Activated T-helper 17 cell treated with anti-CD3 and anti-CD28 coated beads, Interleukin-2, amount 50 U/mL, for 72 hours (primary cell): Measurements from ENCODE around the gene PARP3. TPM values are rescaled to one million over a fixed set of nuclear protein-coding genes. Genes with fewer than 3 reads are reported as not detected.
"Not testable (repeated sequence)": the region's sequence is repeated elsewhere in the genome, so short reads cannot be mapped to it uniquely, and the experiment has no call there.

Experiments used
- ATAC-seq: fragments of 150-1000 bp; cut with Tn5 transposase; replicated peaks from 2 replicates; pipeline ENCODE4 v1.10.0; 2021; ENCODE audit warnings: mild to moderate bottlenecking, moderate library complexity
- H3K27ac Mint-ChIP-seq: one replicate; pipeline ENCODE4 v1.8.0; 2022; ENCODE audit warnings: mixed read lengths
- H3K27me3 Mint-ChIP-seq: one replicate; pipeline ENCODE4 v1.8.0; 2022; ENCODE audit warnings: mixed read lengths
- H3K36me3 Mint-ChIP-seq: one replicate; pipeline ENCODE4 v1.8.0; 2022; ENCODE audit warnings: low read depth, mild to moderate bottlenecking, mixed read lengths
- H3K4me1 Mint-ChIP-seq: one replicate; pipeline ENCODE4 v1.8.0; 2022; ENCODE audit warnings: mixed read lengths
- H3K4me3 Mint-ChIP-seq: one replicate; pipeline ENCODE4 v1.8.0; 2022; ENCODE audit warnings: mild to moderate bottlenecking, mixed read lengths
- H3K9me3 Mint-ChIP-seq: one replicate; pipeline ENCODE4 v1.8.0; 2022; ENCODE audit warnings: mixed read lengths
- total RNA-seq, 2 donors: library from RNA; stranded (reverse); gene quantifications; one replicate each; pipeline ENCODE4 v1.2.3, GENCODE V29; 2022

PARP3 gene
- total RNA-seq: 10 to 100 TPM; 10.4 to 13.4 TPM

DNA sequence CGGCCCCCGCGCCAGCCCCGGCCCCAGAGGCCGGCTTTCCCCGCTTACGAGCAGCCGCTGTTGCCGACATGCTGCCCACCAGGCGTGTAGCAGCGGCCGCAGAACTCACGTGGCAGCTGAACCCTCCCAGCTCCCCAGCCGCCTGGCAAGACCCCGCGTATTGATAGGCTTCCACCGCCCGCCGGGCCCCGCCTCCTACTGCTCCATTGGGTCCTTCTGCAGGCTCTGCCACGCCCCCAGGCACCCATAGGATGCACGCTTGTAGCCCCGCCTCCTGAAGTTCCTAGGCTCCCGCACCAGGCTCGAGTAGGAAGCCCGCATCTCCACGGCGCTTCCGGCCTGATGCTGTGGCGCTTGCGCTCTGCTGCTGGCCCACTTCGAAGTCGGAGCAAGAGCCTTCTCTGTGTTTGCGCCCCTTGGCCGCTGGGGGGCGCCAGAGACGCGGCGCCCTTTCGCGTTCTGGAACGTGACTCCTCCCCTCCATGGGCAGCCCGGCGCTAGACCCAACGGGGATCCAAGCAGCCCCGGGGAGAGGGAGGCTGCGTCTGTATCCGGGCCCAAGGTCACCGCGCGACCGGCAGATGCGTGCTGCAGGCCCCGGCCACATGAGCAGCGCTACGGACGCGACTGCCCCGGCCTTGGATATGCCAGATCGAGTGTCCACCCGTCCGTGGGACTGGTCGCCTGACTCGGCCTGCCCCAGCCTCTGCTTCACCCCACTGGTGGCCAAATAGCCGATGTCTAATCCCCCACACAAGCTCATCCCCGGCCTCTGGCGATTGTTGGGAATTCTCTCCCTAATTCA is at the start of gene PARP3, which contains the start of gene RRP9:
Gene PARP3 (plus strand): TSS at position 566 of the 805 bp plus-strand sequence. CDS start 993 bp downstream, outside the sequence.
Gene RRP9 (minus strand): TSS at position 107 of the 805 bp plus-strand sequence. CDS start 37 bp downstream, at position 70.
- Mint-ChIP-seq H3K4me3 (peak within 1 kb of the TSS; percentile 81), H3K9me3 (no peaks in the 10 kb centered on the region), H3K4me1 (peaks cover 16% of the 10 kb centered on the region), H3K36me3 (peaks cover 39% of the 10 kb centered on the region), H3K27me3 (no peaks in the 10 kb centered on the region), H3K27ac (peak within 1 kb of the TSS; percentile 85)
- peak; percentile 94 for ATAC-seq

DNA sequence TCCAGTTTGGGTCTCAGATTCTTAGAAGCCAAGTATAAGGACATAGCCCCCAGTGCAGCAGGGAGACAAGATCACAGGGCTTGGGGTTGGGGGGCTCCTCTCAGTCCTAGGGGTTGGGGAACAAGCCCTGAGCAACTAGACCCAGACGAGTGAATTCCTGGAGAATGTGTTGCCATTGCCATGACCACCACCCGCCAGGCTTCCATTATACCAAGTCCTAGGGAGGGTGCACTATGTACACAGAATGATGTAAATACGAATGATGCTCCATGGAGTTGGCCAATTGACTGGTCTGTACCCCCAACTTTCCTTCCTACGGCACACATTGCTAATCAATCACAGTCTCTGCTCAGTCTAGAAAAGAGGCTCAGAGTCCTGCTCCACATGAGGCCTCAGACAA is 47.8 kb upstream of the PARP3 start:
- Mint-ChIP-seq H3K4me3 (no peak overlapping the region), H3K9me3 (no peaks in the 10 kb centered on the region), H3K4me1 (peaks cover 4% of the 10 kb centered on the region), H3K36me3 (no peaks in the 10 kb centered on the region), H3K27me3 (peaks cover 23% of the 10 kb centered on the region), H3K27ac (no peak overlapping the region)
- ATAC-seq: no peak

DNA sequence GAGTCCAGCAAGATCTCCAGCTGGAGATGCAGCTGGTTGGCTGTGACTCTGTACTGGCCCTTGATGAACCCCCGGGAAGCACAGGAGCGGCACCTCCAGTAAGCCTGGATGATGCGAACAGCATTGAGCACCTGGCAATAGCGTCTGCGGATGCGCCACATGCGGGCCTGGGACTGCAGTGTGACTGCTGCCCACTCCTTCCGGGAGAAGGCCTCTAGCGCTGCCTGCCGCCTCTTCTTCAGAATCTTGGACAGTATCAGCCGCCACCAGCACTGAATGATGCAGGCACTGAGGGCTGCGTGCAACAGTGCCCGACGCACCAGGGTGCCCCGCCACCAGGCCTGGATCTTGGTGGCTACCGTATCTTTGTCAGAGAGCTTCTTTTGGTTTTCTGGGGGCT is 47.2 kb upstream of the PARP3 start:
- Mint-ChIP-seq H3K36me3 (no peaks in the 10 kb centered on the region), H3K27ac (no peak overlapping the region), H3K4me1 (peaks cover 4% of the 10 kb centered on the region), H3K9me3 (no peaks in the 10 kb centered on the region), H3K4me3 (no peak overlapping the region), H3K27me3 (peaks cover 23% of the 10 kb centered on the region)
- ATAC-seq: no peak

DNA sequence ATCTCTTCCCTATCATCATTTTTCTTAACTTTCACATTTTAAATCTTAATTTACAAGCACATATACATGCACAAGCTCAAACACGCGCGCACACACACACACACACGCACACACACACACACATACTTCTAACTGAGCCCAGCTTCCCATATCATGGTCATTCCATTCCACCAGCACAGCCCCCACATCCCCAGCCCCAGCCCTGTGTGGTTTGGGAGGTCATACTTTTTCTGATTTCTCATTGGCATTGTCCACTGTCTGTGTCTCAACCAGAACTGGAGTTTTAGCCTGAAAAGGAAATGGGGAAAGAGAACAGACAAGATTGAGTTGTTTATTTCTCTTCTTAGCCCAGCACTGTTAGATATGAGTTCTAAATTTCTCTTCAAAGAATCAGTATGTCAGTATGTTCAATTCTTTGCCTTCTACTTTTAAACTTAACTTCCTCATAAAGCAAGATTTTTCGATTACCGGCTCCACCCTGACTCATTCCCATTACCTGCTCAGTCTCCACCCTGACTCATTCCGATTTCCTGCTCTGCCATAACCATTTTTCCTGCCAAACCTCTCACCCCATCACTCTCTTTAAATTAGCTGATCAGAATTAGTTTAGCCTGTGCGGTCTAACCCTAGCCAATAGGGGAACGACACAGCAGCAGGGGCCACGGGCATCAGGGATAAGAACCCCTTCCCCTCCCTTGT is 45.4 kb upstream of the PARP3 start:
- ATAC-seq: no peak
- Mint-ChIP-seq H3K27me3 (peaks cover 23% of the 10 kb centered on the region), H3K27ac (no peak overlapping the region), H3K4me1 (peaks cover 10% of the 10 kb centered on the region), H3K36me3 (no peaks in the 10 kb centered on the region), H3K9me3 (no peaks in the 10 kb centered on the region), H3K4me3 (no peak overlapping the region)

DNA sequence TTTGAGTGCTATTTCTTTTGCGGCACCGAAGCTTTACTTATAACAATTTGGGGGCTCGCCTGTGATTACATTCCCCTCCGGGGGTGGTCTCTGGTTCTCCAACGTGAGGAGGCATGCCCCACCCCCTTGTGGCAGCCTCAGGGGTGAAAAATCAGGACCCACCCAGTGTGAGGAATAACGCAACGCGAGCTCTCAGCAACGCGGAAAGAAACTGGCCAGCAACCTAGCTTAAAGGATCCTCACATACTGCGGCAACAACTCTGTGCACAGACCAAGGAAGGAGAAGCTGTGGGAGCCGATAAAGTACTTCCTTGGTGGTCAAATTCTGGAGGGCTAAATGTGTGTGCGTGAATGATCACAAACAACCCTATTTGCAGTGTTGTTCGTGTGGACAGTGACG is 44.8 kb upstream of the PARP3 start:
- H3K4me3 Mint-ChIP-seq: no peak overlapping the region
- no peak for ATAC-seq
- no peaks in the 10 kb centered on the region for H3K9me3 Mint-ChIP-seq

DNA sequence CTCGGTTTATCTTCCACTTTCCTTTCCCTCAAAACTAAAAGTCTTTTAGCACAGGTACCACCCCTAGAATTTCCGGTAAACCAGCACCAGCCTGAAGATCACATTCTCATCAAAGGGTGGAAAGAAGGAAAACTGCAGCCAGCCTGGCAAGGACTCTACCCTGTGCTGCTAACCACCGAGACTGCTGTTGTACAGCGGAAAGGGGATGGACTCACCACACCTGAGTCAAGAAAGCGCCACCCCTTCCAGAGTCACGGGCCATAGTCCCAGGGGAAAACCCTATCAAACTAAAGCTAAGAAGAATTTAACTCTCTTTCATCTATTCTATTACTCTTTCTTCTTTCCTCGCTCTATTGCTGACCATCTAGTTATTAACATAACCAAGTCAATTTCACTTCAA is 42.1 kb upstream of the PARP3 start:
- peaks cover 24% of the 10 kb centered on the region for H3K27me3 Mint-ChIP-seq
- H3K9me3 Mint-ChIP-seq, H3K36me3 Mint-ChIP-seq, H3K27ac Mint-ChIP-seq: not testable (repeated sequence)
- peaks cover 11% of the 10 kb centered on the region for H3K4me1 Mint-ChIP-seq
- peak overlapping the region; percentile 18 for H3K4me3 Mint-ChIP-seq
- ATAC-seq: peak; percentile 60

More for the DNA sequence above, 44.8 kb upstream of the PARP3 start:
- Mint-ChIP-seq H3K27ac (no peak overlapping the region), H3K4me1 (peaks cover 8% of the 10 kb centered on the region), H3K36me3 (peaks cover 3% of the 10 kb centered on the region), H3K27me3 (peaks cover 19% of the 10 kb centered on the region)

DNA sequence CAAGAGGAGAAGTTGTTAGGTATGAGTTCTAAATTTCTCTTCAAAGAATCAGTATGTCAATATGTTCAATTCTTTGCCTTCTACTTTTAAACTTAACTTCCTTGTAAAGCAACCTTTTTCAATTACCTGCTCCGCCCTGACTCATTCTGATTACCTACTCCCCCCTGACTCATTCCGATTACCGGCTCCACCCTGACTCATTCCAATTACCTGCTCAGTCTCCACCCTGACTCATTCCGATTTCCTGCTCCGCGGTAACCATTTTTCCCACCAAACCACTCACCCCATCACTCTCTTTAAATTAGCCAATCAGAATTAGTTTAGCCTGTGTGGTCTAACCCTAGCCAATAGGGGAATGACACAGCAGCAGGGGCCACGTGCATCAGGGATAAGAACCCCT is 39.8 kb upstream of the PARP3 start:
- H3K4me3 Mint-ChIP-seq: peak overlapping the region; percentile 18
- H3K4me1 Mint-ChIP-seq: peaks cover 11% of the 10 kb centered on the region
- peaks cover 20% of the 10 kb centered on the region for H3K27me3 Mint-ChIP-seq
- ATAC-seq: peak; percentile 83
- peak overlapping the region; percentile 73 for H3K27ac Mint-ChIP-seq
- not testable (repeated sequence) for H3K9me3 Mint-ChIP-seq, H3K36me3 Mint-ChIP-seq

DNA sequence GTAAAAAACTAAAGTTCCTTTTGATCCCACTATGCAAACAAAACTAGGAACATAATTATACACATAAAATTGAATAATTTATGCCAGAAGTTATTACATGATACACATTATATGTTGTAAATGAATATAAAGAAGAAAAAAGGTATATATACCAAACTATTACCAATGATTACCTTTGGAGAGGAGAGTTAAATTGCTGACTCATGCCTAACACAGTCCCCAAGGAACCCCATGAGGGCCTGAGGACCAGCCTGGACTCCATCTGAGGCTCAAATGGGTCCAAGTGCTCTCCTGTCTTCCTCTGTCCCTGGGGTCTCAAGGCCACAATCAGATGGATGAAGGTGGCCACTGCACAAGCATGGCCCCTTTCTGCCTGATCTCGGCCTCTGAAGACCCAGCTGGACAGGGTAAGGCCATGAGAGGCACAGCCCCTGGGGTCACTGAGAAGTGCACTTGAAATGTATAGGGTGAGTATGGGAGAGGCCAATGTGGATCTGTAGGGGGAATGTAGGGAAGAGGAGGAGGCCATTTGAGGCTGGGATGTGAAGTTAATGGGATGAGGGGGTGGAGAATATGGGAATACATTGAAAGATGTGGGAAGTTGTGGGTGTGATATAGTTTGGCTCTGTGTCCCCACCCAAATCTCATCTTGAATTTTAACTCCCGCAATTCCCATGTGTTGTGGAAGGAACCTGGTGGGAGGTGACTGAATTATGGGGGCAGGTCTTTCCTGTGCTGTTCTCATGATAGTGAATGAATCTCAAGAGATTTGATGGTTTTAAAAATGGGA is 37.9 kb upstream of the PARP3 start:
- no peak overlapping the region for H3K27ac Mint-ChIP-seq
- no peak overlapping the region for H3K4me3 Mint-ChIP-seq
- H3K36me3 Mint-ChIP-seq: peaks cover 6% of the 10 kb centered on the region
- peaks cover 11% of the 10 kb centered on the region for H3K4me1 Mint-ChIP-seq
- H3K27me3 Mint-ChIP-seq: peaks cover 21% of the 10 kb centered on the region
- H3K9me3 Mint-ChIP-seq: peaks cover 17% of the 10 kb centered on the region
- no peak for ATAC-seq

DNA sequence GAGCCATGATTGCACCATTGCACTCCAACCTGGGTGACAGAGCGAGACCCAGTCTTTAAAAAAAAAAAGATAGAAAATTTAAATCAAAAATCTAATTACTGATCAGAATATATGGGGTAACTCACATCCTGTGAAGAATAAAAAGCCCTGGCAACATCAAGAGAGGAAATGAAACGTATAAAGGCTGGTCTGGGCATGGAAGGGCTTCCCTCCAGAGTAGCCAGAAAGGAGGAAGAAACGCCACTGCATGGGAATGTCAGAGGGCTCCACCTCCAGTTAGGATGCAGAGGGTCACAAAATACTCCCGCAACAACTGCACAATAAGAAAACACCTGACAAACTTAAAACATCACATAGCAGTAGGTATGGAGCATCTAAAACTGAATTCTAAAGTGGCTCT is 34.1 kb upstream of the PARP3 start:
- no peak for ATAC-seq
- Mint-ChIP-seq H3K36me3 (no peaks in the 10 kb centered on the region), H3K9me3 (peaks cover 17% of the 10 kb centered on the region), H3K27ac (no peak overlapping the region), H3K4me3 (no peak overlapping the region), H3K27me3 (peaks cover 22% of the 10 kb centered on the region), H3K4me1 (no peaks in the 10 kb centered on the region)

DNA sequence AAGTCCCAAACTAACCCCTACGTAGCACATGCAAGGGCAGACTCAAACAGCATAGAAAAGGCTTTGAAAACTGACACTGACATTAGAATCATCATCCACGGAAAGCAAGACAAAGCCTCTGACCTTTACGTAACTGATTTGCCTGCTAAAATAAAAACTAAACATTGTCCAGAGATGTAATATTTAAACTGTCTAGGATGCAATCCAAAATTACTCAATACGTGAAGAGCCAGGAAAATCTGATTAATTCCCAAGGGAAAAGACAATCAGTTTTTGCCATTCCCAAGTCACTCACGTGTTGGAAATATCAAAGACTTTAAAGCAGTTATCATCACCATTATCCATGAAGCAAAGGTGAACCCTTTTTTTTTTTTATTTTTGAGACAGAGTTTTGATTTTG is 25.7 kb upstream of the PARP3 start:
- H3K27me3 Mint-ChIP-seq: no peaks in the 10 kb centered on the region
- H3K36me3 Mint-ChIP-seq: no peaks in the 10 kb centered on the region
- ATAC-seq: no peak
- no peak overlapping the region for H3K27ac Mint-ChIP-seq
- H3K4me3 Mint-ChIP-seq: no peak overlapping the region
- H3K4me1 Mint-ChIP-seq: no peaks in the 10 kb centered on the region
- no peaks in the 10 kb centered on the region for H3K9me3 Mint-ChIP-seq

DNA sequence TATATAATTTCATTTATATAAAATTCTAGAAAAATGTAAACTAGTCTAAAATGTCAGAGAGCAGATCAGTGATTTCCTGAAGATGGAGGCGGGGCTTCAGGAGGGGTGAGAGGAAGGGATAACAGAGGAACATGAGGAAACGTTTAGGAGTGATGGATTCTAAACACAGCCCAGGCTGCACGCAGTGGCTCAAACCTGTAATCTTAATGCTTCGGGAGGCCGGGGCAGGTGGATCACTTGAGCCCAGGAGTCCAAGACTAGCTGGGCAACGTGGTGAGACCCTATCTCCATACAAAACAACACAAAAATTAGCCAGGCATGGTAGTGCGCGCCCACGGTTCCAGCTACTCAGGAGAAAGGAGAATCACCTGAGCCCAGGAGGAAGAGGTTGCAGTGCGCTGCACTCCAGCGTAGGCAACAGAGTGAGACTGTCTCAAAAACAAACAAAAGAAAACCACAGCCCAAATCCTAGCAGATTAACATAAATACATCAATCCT is 21.0 kb upstream of the PARP3 start:
- no peak for ATAC-seq
- Mint-ChIP-seq H3K27me3 (no peaks in the 10 kb centered on the region), H3K4me3 (no peak overlapping the region), H3K36me3 (no peaks in the 10 kb centered on the region), H3K27ac (no peak overlapping the region), H3K9me3 (no peaks in the 10 kb centered on the region), H3K4me1 (no peaks in the 10 kb centered on the region)

DNA sequence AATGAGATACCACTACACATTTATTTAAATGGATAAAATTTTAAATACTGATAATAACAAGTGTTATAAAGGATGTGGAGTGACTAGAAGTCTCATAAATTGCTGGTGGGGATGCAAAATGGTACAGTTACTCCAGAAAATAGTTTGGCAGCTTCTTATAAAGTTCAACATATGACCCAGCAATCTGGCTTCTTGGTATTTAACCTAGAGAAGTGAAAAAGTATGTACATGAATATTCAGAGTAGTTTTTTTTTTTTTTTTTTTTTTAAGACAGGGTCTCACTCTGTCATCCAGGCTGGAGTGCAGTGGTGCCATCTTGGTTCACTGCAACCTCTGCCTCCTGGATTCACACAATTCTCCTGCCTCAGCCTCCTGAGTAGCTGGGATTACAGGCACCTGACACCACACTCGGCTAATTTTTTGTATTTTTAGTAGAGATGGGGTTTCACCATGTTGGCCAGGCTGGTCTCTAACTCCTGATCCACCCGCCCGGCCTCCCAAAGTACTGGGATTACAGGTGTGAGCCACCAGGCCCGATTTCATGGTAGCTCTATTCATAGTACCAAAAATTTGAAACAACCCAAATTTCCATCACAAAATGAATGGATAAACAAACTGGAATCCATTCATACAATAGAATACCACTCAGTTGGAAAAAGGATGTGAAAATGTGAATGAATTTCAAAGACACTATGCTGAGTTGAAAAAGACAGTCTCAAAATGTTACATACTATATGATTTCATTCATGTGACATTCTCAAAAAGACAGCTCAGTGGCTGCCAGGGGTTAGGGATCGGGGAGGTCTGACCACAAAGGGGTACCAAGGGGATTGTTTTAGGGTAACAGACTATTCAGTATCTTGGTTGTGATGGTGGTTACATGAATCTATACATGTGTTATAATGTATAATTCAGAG is 14.8 kb upstream of the PARP3 start:
- H3K27ac Mint-ChIP-seq: no peak overlapping the region
- peaks cover 16% of the 10 kb centered on the region for H3K36me3 Mint-ChIP-seq
- no peaks in the 10 kb centered on the region for H3K9me3 Mint-ChIP-seq
- no peaks in the 10 kb centered on the region for H3K27me3 Mint-ChIP-seq
- no peak overlapping the region for H3K4me3 Mint-ChIP-seq
- no peaks in the 10 kb centered on the region for H3K4me1 Mint-ChIP-seq
- no peak for ATAC-seq

DNA sequence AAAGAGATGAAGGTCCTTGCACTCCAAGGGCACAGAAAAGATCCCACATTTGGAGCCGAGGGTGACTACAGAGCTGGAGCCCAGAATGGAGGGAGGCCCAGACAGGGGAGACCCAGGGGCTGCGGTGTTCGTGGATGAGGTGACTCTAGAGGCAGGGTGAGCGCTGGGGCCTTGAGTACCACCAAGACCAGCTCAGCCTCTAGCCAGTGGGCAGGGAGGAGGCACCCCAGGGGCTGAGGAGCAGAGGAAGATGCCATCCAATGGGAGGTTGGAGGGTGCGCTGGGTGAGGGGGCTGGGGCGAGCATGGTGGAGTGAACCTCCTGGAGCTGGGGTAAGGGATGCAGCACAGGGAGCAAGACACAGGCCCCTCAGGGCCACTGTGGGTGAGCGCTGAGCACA is 13.7 kb upstream of the PARP3 start:
- no peak overlapping the region for H3K27ac Mint-ChIP-seq
- H3K36me3 Mint-ChIP-seq: peaks cover 27% of the 10 kb centered on the region
- no peak overlapping the region for H3K4me3 Mint-ChIP-seq
- H3K4me1 Mint-ChIP-seq: no peaks in the 10 kb centered on the region
- no peaks in the 10 kb centered on the region for H3K9me3 Mint-ChIP-seq
- ATAC-seq: no peak
- no peaks in the 10 kb centered on the region for H3K27me3 Mint-ChIP-seq
